NCI-H2196 (cell line): ENCODE data around the gene SV2A.

Experiments
- DNase-seq: peaks from one replicate; lab custom pipeline; 2025; ENCODE audit not compliant: unreplicated experiment; lab: John Stamatoyannopoulos, UW

The SV2A gene

GRCh38 chr1:149931212-149931790 lies 13.7 kb upstream of the SV2A start:
- no peak for DNase-seq

- no peak for DNase-seq
Observed at GRCh38 chr1:149929856-149930255, 12.2 kb upstream of the SV2A start.

GRCh38 chr1:149928401-149928724 lies 10.7 kb upstream of the SV2A start:
- no peak for DNase-seq

- DNase-seq: peak; percentile 95
Observed at GRCh38 chr1:149927563-149928400, 10.1 kb upstream of the SV2A start, which contains the start of gene SF3B4. SF3B4 (minus strand) TSS chr1:149927803; CDS start chr1:149927759, 44 bp downstream.

- DNase-seq: no peak
Observed at GRCh38 chr1:149927056-149927562, 9.5 kb upstream of the SV2A start.

- DNase-seq: no peak
Observed at GRCh38 chr1:149926296-149926695, 8.7 kb upstream of the SV2A start.

GRCh38 chr1:149925751-149926150 lies 8.1 kb upstream of the SV2A start:
- no peak for DNase-seq

- no peak for DNase-seq
Observed at GRCh38 chr1:149925345-149925744, 7.7 kb upstream of the SV2A start.

GRCh38 chr1:149923626-149924025 lies 6.0 kb upstream of the SV2A start:
- DNase-seq: no peak

- no peak for DNase-seq
Observed at GRCh38 chr1:149916898-149917252, 769 bp downstream of the SV2A start.

GRCh38 chr1:149916193-149916897 lies 1.3 kb downstream of the SV2A start:
- DNase-seq: no peak

GRCh38 chr1:149915429-149916192 lies 2.0 kb downstream of the SV2A start:
- no peak for DNase-seq

GRCh38 chr1:149914545-149914944 lies 3.1 kb downstream of the SV2A start:
- no peak for DNase-seq

- no peak for DNase-seq
Observed at GRCh38 chr1:149906570-149907075, 11.0 kb downstream of the SV2A start.

GRCh38 chr1:149903836-149904491 lies 13.7 kb downstream of the SV2A start:
- DNase-seq: no peak

- peak; percentile 94 for DNase-seq
Observed at GRCh38 chr1:149899460-149900284, 18.0 kb downstream of the SV2A start, which contains the start of gene BOLA1. BOLA1 (plus strand) TSS chr1:149899568; CDS start chr1:149900060, 492 bp downstream.

- no peak for DNase-seq
Observed at GRCh38 chr1:149896575-149896974, 21.1 kb downstream of the SV2A start.

GRCh38 chr1:149888999-149889289 lies 28.7 kb downstream of the SV2A start:
- no peak for DNase-seq

- peak; percentile 79 for DNase-seq
Observed at GRCh38 chr1:149888247-149888998, 29.2 kb downstream of the SV2A start.
